ENCODE data around the gene BST1.

GRCh38 chr4:15765391-15765790 is 62.5 kb downstream of the BST1 start:
- TF ChIP-seq FOXM1 (IDR thresholded peaks at IDR 0.05; ENCODE audit: borderline replicate concordance, low read depth) (no peak), EP300 (IDR thresholded peaks at IDR 0.05; ENCODE audit: borderline replicate concordance) (no peak), RAD21 (IDR thresholded peaks at IDR 0.05; ENCODE audit: low read depth) (no peak), REST (IDR thresholded peaks at IDR 0.05; ENCODE audit: low read depth) (no peak), CREB1 (IDR thresholded peaks at IDR 0.05; ENCODE audit: low read depth) (no peak), YY1 (IDR thresholded peaks at IDR 0.05; ENCODE audit: low read depth) (no peak), EGR1 (IDR thresholded peaks at IDR 0.05) (no peak), CEBPB (IDR thresholded peaks at IDR 0.05) (no peak), NFIC (IDR thresholded peaks at IDR 0.05) (no peak), MAX (IDR thresholded peaks at IDR 0.05) (no peak)
